CD4-positive, alpha-beta T cell treated with Interferon alpha-2 for 1 hour (primary cell): ENCODE measurements around the gene ZBTB20.
"Not testable (repeated sequence)": the region's sequence is repeated elsewhere in the genome, so short reads cannot be mapped to it uniquely, and the experiment has no call there.

ENCODE experiments used
- DNase-seq, 2 donors: peaks; one replicate each; pipeline ENCODE4 v3.0.0-alpha.2; 2020 to 2022

Gene ZBTB20

DNA sequence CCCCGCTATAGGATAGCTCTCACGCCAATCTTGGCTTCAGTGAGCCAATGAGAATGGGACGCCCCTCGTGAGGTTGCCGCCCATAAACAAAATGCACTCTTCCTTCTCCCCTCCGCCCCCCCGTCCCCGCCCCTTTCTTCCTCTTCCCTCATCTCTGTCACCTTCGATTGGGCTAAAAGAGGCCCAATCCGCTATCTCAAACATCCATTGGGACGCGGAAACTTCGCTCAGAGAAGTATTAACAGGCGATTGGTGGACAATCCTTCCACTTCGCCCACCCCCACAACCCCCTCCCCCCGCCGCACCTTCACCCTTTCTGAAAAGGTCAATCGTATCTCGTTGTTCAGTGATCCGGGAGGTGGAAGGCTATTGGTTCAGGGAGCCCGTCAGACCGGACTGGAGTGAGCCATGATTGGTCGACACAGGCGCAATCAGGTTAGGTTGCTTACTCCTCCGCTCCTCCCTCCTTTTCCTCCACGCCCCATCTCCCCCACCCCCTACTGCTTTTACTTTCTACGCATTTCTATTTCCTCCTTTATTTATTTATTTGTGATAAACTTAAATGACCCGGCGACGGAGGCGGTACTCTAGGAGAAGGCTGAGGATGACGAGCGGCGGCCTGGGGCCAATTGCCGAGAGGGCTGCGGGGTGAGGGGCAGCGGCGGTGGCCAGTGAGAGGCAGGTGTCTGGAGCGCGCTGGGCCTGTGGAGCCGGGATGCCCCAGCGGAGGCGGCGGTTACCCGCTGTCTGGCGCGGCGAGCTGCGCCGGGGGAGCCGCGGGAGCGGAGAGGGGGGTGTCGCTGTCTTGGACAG lies 447 bp upstream of the ZBTB20 start:
- peak; percentile 99 for DNase-seq

DNA sequence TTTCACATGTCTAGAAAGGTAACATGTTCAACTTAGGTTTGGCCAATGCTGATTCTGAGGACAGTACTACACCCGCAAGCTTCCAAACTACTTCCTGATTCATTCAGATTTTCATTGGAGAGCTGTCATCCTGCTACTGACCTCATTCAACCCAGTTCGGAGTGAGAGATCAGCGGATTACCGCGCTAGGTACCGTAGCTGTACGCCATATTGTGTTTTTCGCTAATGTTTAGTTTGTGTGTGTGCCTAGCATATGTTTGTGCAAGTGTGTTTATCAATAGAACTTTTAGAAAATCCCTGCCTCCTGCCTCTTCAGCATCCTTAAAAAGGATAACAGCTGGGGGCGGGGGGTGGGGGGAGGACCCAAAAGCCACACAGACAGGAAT lies 1.1 kb downstream of the ZBTB20 start:
- DNase-seq: peak; percentile 51 to 74

DNA sequence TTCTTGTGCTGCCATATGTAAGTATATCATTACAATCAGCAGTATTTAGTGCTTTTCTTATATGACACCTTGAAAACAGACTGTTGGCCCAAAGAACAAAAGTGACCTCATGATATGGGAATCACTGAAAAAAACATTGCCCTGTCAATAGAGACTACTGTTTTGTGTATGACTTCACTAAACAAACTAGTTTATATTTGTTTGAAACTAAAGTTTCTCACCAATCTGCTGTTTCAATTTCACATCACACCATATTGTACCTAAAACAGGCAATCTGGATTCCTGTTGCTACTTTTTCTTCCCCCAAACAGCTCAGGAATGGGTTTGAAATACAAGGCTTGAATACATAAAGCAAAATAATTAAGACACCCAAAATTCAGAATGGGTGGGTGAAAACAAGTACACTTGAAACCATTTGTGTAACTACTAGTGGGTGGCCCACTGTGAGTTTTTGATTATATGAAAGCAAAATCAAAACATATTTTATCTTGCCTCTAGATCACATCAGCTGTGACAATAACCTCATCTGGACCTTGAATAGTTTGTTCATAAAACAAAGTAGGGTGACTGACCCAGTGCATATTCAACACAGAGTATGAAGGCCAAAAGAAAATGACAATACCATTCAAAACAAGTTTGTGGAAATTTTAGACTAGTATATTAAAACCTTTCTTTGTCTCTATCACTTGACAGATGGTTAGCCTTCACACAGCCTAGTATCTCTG lies 5.9 kb downstream of the ZBTB20 start:
- no peak for DNase-seq

DNA sequence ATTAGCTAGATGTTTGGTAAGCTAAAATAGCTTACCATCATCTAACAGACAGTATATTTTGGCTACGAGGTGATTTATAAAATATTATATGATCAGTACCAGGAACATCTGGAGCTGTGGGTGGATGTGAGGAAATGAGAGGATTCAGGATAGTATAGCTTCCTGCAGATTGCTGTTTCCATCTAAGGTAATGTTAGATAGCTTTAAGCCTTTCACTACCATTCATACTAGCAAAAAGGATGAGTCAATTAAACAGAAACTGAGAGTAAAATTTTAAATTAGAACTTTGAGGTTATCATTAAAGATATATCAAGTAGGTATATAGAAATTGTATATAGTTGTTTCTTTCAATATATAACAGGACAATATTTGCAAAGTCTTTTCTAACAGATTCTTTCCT lies 8.0 kb downstream of the ZBTB20 start:
- no peak for DNase-seq

DNA sequence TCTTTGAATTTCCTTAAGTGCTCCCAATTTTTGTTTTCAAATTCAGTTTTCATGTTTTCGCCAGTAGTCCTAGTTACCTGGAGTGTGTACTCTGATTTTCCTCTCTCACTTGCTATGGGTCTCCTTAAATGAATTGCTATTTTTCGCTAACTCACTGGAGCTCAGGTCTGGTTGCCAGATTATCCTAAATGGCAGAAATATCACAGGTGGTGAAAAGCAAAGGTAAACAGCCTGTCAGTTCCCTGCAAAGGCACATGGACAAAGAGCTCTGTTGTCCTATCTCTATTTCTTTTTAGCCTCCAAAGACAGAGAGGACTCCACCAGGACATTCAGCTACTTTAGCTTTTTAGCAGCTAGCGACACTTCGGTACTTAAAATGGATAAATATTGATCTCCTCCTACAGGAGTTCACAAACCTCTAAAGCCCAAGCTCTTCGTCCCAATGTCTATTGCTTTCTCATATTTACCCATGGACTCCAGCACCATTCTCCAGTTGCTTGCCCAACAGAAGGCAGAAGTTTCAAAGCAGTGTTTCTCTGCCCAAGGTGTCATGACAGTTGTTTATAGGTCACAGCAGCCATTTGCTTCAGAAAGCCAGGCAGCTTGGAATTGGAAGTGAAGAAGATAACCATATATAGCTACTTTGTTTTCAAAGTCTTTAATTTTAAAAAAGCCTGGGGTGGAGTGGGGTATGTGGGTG lies 12.3 kb downstream of the ZBTB20 start:
- no peak for DNase-seq

DNA sequence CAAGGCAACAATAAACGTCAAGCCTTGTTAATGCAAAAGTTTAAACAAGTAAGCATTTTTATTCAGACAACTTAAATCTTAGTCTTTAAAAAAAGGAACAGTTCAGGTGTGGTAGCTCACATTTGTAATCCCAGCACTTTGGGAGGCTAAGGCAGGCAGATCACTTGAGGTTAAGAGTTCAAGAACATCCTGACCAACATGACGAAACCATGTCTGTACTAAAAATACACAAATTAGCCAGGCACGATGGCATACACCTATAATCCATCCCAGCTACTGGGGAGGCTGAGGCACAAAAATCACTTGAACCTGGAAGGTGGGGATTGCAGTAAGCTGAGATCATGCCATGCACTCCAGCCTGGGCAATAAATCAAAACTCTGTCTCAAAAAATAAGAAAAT lies 19.9 kb downstream of the ZBTB20 start:
- DNase-seq: no peak

DNA sequence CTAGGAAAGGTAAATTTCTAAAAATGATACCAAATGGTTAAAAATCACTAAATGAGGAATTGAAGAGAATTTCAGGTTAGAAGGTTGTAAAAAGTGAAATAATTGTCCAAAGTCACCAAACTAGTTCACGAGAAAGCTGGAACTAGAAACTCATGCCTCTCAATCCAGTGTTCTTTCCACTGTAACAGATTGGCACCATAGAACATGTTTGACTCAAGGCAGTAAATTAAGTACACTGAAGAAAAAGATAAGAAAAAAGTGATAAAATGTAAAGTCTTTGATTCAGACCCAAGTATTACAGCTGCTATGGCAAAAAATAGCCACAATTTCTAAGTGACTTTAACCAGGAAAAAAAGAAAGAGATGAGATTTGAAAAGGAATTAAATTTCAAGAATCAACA lies 26.5 kb downstream of the ZBTB20 start:
- DNase-seq: no peak

DNA sequence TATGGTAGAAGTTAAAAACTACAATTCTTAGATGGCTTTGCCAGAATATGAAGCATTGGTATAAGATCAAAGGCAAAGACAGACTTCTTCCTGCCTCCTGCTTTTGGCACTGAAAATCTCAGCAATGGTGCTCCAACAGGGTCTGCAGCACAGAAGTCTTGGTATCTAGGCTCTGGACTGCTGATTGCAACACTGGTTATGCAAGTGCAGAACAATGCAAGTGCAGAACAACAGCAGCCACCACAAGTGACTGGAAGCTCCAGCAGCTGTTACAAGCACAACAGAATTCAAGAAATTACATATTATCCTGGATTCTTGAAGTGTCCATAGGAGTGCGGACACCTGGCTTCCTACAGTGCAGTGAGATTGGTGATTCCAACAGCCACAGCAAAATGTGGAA lies 33.7 kb downstream of the ZBTB20 start:
- DNase-seq: no peak

DNA sequence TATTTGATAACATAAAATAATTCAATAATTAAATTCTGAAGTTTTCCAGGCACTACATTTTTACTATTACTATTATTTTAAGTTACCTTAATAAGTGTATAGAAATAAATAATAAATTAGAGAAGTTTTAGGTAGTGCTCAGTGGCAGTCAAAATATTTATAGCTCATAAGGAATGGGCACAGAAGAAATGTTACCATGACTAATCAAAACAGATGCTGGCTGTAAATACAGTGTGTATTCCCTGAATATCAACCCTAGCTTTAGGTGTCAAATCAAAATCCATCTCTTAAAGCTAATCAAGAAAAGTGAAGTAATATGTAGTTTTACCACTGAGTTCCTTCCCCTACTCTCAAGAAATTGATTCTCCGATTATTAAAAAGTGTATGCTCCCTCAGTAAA lies 35.5 kb downstream of the ZBTB20 start:
- no peak for DNase-seq

DNA sequence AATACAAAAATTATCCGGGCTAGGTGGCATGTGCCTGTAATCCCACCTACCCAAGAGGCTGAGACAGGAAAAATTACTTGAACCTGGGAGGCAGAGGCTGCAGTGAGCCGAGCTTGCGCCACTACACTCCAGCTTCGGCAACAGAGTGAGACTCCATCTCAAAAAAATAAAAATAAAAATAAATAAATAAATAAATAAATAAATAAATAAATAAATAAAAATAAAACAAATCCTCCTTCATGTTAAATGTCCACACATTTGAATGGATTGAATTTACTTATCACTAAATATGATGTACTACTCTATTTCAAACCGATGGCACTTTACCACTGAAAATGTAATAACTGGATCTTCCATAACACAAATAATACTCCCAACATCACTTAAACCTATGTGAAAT lies 36.3 kb downstream of the ZBTB20 start:
- no peak for DNase-seq

DNA sequence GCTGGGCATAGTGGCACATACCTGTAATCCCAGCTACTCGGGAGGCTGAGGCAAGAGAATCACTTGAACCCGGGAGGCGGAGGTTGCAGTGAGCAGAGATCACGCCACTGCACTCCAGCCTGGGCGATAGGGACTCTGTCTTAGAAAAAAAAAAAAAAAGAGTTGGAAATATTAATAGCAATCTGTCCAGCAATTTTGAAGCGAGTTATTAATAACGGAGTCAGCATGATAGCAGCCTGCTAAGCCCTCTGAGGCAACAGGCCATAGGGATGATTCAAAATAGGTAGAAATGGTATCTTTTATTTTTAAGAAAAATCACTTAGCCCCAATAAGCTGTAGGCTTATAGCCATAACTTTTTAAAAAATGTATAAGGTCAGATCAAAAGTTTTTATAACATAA lies 37.0 kb downstream of the ZBTB20 start:
- DNase-seq: not testable (repeated sequence)

DNA sequence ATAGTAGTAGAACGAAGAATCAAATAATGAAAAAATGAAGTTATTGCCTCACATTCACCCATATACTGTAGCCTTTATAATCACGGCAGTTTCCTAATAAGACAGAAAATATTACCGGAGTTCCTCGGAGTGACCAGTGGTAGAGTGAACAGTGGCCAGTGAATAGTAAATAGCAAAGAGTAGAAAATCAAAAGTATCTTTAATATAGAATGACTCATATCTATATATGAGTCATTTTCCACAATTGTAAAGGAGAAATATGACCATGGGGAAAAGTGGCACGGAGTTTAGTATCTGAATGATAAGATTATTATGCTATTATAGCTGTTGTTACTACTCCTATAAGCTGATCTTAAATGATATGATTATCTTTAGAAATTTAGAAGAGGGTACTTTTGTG lies 38.5 kb downstream of the ZBTB20 start:
- no peak for DNase-seq

DNA sequence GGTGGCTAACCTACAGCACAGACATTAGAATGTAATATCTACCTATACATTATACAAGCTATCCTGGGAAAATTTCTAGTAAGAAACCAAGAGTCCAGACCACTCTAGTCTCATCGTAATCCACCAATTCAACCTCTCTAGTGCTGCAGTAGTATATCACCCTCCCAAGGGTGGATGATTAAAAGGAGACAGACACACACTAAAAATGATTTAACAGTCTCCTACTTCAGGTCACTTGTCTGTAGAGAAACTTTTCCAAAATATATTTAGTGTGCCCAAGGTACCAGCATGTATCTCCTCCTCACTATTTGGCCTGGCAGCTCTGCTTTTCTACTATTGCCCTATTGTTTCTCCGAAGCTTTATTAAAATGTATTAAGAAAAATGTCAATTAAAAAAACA lies 45.0 kb downstream of the ZBTB20 start:
- no peak for DNase-seq

DNA sequence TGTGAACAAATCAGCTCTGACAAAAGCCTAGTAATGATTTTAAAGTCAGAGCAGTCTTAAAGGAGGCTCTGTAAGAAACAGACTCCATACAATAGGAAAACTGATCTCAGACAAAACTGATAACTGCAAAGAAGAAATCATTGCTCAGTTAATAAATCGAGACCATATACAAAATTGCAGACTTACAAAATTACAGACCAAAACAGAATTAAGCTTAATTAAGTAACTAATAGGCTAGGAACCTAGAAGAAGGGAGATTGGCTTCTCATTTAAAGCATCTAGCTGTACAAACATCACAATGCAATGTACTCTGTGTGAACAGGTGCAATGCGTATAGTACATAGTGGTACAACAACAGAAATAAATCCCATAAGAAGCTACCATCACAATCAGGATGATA lies 46.3 kb downstream of the ZBTB20 start:
- no peak for DNase-seq

DNA sequence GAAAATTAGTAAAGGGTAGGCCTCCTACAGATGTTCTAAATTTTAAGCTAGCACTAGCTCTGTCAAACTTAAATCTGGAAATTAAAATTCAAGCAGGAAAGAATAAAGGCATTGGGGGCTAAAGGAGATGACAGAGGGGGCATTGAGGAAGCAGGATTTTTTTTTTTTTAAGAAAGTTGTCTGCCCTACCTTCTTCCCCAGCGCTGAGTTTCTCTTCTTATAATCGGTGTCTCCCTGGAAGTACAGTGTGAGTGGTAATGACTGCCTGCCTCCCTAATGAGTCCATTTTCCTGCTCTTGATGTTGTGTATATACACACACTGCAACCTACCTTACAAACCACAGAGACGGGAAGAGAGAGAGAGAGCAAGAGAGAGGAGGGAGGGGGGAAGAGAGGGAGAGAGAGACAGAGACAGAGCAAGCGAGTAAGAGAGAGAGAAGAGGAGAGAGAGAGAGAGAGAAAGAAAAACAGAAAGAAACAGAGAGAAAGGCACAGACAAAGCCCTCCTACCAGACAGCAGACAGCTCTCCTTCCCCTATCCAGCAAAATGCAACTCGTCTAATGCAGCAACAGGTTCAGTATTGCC lies 47.0 kb downstream of the ZBTB20 start:
- DNase-seq: peak; percentile 30 to 71

DNA sequence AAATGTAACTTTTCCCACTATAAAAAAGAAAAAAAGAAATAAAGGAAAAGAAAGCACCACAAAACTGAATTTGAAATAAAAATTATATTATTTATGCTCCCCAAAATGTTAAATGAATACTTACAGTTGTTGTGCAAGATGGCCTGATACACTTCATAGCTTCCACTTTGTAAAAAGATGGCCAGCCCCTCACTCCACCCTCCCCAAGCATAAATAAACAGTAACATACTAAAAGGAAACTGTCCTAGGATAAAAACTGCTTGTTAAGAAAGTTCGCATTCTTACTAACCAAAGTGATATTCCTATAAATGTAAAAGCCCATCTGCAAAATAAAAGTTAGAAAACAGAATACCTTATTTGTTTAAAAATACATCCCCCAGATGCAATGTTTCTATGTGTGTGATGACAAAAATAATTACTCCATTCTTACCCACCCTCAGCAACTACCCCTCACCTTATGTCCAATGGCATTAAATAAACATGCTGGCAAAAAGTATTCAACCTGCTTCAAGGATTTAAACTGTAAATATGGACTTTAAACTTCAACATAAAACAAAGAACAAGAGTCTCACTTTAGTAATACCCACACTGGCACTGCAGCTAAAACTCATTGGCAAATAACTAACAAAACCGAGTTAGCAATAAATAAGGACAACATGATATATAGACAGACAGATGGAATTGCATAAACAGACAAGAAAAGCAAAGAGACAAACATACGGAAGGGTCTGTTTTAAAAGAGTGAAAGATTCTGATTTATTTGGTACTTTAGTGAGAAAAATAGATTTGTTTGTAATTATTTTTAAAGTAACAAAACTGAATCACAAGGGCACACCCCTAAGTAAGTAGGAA lies 47.7 kb downstream of the ZBTB20 start:
- DNase-seq: no peak

DNA sequence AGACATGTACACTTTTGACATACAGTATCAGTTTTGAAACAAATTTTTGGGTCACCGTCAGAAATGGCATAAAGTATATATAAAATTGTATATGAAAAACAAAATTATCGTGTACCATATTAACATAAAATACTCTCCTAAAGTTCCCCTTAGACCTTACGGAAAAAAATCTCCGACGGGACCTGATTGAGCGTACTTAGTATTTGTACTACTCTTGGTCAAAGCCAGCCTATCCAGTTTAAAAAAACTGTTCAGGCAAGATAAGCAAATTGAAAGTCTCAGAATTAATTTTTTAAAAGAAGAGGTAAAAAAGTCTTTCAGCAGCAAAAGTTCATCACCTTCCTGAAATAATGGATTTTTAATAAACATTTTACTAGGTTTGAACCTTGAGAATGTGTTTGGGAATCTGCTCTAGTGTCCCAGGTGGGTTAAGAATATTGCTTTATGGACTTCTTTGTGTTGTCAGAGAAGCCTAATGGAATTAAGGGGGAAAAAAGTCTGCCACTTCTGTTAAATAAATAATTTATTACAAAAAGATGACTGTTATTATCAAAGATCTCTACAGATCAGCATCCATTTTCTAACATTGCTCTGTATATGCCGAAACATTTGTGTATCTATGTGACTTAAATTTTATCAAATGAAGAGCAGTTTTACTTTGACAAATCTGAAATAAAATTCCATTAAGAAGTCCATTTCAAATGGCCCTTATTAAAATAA lies 48.6 kb downstream of the ZBTB20 start:
- no peak for DNase-seq

DNA sequence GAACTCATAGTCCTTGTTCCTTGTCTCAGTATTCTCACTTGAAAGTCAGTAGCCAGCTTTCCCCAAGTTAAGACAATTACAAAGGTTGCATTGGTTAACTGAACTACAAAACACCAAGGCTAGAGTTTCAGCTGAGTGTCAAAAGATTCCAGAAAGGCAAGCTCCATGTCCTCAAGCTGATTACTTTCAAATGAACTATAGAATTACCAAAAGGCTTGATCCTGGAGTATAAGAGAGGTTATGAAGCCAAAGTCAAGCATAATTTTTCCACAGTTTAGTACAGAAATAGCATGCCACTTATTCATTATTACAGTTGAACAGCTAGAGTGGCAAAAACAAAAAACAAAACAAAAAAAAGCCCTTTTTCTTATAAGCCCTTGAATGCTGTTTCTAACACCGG lies 51.9 kb downstream of the ZBTB20 start:
- DNase-seq: no peak

DNA sequence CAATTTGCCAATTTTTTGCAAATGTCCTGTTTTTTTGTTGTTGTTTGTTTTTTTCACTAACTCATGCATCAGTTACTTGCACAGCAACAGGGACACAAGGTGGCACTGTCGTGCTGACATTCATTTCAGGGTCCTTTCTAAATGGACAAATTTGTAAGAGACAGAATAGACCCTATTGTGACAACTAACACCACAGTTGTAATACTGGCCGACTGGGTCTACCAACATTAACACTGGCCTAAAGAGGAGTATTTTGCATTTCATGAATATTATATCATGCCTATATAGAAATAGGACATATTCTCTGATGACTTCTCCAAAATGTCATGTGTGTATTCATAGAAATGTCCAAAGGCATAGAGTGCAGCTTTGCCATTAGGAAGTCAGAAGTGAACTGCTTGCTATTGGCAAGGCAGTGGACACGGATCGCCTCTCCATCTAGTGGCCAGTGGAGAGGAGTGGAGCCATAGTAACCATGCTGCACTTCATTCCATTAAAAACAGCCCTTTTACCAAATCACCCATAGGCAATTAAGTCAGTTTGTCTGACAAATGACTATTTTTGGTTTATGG lies 54.8 kb downstream of the ZBTB20 start:
- DNase-seq: peak; percentile 42 to 71

DNA sequence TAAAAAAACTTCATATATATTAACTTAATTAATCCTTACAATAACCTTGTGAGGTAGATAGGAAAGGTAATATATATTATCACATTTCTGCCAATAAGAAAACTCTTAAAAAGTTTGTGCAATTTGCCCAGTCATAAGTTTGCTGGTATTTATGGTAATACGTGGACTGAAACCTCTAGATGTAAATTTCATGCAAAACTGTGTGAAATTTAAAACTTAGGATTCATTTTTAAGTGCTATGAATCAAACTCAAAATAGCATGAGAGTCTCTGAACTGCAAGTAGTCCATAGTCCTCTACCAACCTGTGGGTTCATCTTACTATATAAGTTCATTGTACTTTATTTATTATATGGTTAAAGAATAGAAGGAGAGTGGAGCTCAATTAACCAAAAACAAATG lies 56.4 kb downstream of the ZBTB20 start:
- no peak for DNase-seq

DNA sequence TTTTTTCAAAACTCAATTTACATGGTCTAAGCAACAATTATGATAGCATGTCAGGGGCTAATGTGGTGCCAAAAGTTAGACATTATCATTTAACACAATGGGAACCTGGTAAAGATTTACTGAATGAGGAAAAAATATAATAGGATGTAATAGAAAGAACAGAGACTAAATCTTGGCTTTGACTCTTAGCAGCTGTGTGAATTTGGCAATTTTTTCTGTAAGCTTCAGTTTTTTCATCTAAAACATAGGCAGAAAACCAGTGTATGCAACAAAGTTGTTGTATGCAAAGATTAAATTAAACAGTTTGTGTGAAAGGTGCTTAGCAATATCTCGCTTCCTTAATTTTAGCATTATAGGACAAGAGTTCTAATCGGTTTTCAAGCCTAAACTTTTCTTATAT lies 57.6 kb downstream of the ZBTB20 start:
- DNase-seq: no peak

DNA sequence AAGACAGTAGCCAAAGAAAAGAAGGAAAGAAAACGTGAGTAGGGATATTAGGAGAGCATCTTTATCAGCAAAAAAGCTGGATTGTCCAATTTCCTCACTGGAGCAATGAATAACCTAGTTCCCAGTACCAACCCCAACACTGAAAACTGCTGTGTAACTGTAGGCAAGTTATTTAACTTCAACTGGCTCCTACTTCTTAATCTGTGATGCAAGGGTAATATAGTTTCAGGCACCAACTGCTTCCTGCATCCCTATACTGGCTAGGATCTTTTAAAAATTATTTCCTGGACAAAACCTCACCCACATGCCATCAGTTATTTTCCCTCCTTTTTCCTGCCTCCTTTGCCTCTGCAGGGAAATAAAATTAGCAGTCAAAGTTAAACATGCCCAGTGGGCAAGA lies 59.6 kb downstream of the ZBTB20 start:
- no peak for DNase-seq
